ENCODE results near the gene LYRM4.

GRCh38 chr6:5155906-5156305 lies 104.8 kb downstream of the LYRM4 start:
- TF ChIP-seq, protein P1, sequence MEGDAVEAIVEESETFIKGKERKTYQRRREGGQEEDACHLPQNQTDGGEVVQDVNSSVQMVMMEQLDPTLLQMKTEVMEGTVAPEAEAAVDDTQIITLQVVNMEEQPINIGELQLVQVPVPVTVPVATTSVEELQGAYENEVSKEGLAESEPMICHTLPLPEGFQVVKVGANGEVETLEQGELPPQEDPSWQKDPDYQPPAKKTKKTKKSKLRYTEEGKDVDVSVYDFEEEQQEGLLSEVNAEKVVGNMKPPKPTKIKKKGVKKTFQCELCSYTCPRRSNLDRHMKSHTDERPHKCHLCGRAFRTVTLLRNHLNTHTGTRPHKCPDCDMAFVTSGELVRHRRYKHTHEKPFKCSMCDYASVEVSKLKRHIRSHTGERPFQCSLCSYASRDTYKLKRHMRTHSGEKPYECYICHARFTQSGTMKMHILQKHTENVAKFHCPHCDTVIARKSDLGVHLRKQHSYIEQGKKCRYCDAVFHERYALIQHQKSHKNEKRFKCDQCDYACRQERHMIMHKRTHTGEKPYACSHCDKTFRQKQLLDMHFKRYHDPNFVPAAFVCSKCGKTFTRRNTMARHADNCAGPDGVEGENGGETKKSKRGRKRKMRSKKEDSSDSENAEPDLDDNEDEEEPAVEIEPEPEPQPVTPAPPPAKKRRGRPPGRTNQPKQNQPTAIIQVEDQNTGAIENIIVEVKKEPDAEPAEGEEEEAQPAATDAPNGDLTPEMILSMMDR (tag by site-specific recombination; IDR thresholded peaks at IDR 0.05) = no peak
- no peak for TF ChIP-seq ZNF302 (tag by site-specific recombination; IDR thresholded peaks at IDR 0.05; ENCODE audit: low read depth)

Measured in HEK293 (cell line).